Muscle of leg (tissue), 16 donors: Measurements from ENCODE around the gene CCDC183. TPM values are rescaled to one million over a fixed set of nuclear protein-coding genes. Genes with fewer than 3 reads are reported as not detected.

Experiments
- DNase-seq: peaks from one replicate; pipeline ENCODE4 v3.0.0; 2013
- H3K27ac ChIP-seq: one replicate; pipeline ENCODE4 v1.5.1; 2013; ENCODE audit warnings: mild to moderate bottlenecking, low read length, control low read depth
- H3K27me3 ChIP-seq: one replicate; pipeline ENCODE4 v1.6.1; 2013; ENCODE audit warnings: low read length; ENCODE audit not compliant: control insufficient read depth, insufficient read depth
- H3K36me3 ChIP-seq: one replicate; pipeline ENCODE4 v1.6.1; 2013; ENCODE audit warnings: low read length; ENCODE audit not compliant: control insufficient read depth, insufficient read depth
- H3K4me1 ChIP-seq: one replicate; pipeline ENCODE4 v1.6.1; 2013; ENCODE audit warnings: low read length; ENCODE audit not compliant: control insufficient read depth, insufficient read depth
- H3K4me3 ChIP-seq: one replicate; pipeline ENCODE4 v1.5.1; 2013; ENCODE audit warnings: low read length, control low read depth
- H3K9me3 ChIP-seq: replicated peaks from 2 replicates; pipeline ENCODE4 v1.6.1; 2013; ENCODE audit warnings: low read depth, low read length; ENCODE audit not compliant: control insufficient read depth
- WGBS: methylation state at CpG from one replicate; pipeline ENCODE4 v1.1.5; 2013; ENCODE audit warnings: missing lambda C conversion rate; ENCODE audit not compliant: insufficient coverage; 5-methylcytosine and 5-hydroxymethylcytosine counted together
- long read RNA-seq, 11 donors: transcript quantifications; one replicate each; lab custom pipeline, GENCODE V29; 2026
- polyA plus RNA-seq, 8 donors: library from polyadenylated mRNA; unstranded; fragments of 120-200 nt; gene quantifications; one replicate each; pipeline versions ENCODE4 v1.2.1 to v1.2.3, GENCODE V29; 2013; ENCODE audit warnings: inconsistent platforms in 1 of 8, low replicate concordance in 1 of 8; ENCODE audit not compliant: insufficient read length in 8 of 8, insufficient read depth in 1 of 8
- total RNA-seq: library from RNA; stranded (reverse); fragments of 120-200 nt; gene quantifications from one replicate; pipeline ENCODE4 v1.2.4, GENCODE V29; 2013

CCDC183 gene
- total RNA-seq: 0.84 TPM
- 1 to 10 TPM; 1.2 to 4.6 (median 2.2) TPM for polyA plus RNA-seq
- long read RNA-seq, donor 1: 0 reads
- long read RNA-seq, donor 2: 0 reads
- long read RNA-seq, donor 3: 0 reads
- long read RNA-seq, donor 4: 0 reads
- long read RNA-seq, donor 5: 0 reads
- long read RNA-seq, donor 6: 0 reads
- long read RNA-seq, donor 7: 0 reads
- long read RNA-seq, donor 8: 0 reads
- long read RNA-seq, donor 9: 0 reads
- long read RNA-seq, donor 10: 0 reads
- long read RNA-seq, donor 11: 0 reads

DNA sequence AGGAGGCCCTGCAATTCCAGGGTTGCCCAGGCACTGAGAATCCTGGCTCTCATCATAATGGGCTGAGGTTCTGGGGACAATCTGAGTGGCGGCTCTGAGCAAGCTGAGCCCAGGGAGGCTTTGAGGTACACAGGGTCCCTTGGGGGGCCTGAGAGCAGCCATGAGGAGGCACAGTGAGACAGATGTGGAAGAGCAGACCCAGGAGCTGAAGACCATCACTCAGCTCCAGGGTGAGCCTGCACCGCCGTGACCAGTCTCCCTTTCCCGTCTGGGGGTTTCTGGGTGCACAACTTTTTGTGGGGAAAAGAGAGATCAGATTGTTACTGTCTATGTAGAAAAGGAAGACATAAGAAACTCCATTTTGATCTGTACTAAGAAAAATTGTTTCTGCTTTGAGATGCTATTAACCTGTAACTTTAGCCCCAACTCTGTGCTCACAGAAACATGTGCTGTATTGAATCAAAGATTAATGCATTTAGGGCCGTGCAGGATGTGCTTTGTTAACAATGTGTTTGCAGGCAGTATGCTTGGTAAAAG lies at the start of gene CCDC183:
CCDC183 (plus strand) TSS at position 101 of the 537 bp plus-strand sequence; CDS start at position 161, 60 bp downstream.
- H3K4me3 ChIP-seq: no peak within 1 kb of the TSS
- H3K27me3 ChIP-seq: peaks cover 53% of the 10 kb centered on the region
- H3K4me1 ChIP-seq: peaks cover 50% of the 10 kb centered on the region
- H3K9me3 ChIP-seq: no peaks in the 10 kb centered on the region
- no peak for DNase-seq
- WGBS: 24% methylated on average over 5 of the region's 5 CpGs
- no peak within 1 kb of the TSS for H3K27ac ChIP-seq
- H3K36me3 ChIP-seq: peaks cover 4% of the 10 kb centered on the region

GRCh38 chr9:136746621-136747020 lies 49.5 kb upstream of the CCDC183 start:
- Histone ChIP-seq H3K27ac (no peak overlapping the region), H3K27me3 (peaks cover 16% of the 10 kb centered on the region), H3K36me3 (no peaks in the 10 kb centered on the region), H3K4me1 (peaks cover 16% of the 10 kb centered on the region), H3K9me3 (peaks cover 5% of the 10 kb centered on the region), H3K4me3 (no peak overlapping the region)
- no peak for DNase-seq
- WGBS: 86% methylated on average over 18 of the region's 18 CpGs

- H3K9me3 ChIP-seq: peaks cover 9% of the 10 kb centered on the region
- DNase-seq: no peak
- H3K27ac ChIP-seq: no peak overlapping the region
- H3K27me3 ChIP-seq: peaks cover 8% of the 10 kb centered on the region
- no peak overlapping the region for H3K4me3 ChIP-seq
- peaks cover 8% of the 10 kb centered on the region for H3K4me1 ChIP-seq
- H3K36me3 ChIP-seq: no peaks in the 10 kb centered on the region
- 83% methylated on average over 22 of the region's 22 CpGs for WGBS
These were observed 48.7 kb upstream of the CCDC183 start for GRCh38 chr9:136747161-136748060.

DNA sequence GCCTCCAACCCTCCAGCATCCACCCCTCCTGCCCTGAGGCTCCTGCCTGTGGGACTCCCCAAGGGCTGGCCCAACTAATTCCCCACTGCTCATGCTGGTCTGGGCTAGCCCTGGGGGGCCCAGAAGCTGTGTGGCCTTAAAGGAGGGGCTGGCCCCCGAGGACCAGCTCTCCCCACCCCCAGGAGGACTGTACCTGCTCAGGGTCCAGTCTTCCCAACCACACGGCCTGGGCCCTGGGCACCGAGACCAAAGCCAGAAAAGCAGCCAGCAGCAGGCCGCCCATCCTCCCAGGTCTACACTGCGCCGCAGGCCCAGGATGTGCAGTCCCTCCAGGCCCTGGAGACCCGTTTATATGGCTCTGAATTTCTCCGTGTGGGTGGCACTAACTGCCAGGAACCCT lies 47.9 kb upstream of the CCDC183 start, which contains the start of gene LCN6:
LCN6 (minus strand) TSS at position 325 of the 400 bp plus-strand sequence; CDS start at position 283, 42 bp downstream.
- H3K9me3 ChIP-seq: peaks cover 9% of the 10 kb centered on the region
- peaks cover under 1% of the 10 kb centered on the region for H3K4me1 ChIP-seq
- peaks cover under 1% of the 10 kb centered on the region for H3K27me3 ChIP-seq
- no peaks in the 10 kb centered on the region for H3K36me3 ChIP-seq
- 76% methylated on average over 7 of the region's 8 CpGs for WGBS
- no peak within 1 kb of the TSS for H3K4me3 ChIP-seq
- no peak for DNase-seq
- H3K27ac ChIP-seq: no peak within 1 kb of the TSS

DNA sequence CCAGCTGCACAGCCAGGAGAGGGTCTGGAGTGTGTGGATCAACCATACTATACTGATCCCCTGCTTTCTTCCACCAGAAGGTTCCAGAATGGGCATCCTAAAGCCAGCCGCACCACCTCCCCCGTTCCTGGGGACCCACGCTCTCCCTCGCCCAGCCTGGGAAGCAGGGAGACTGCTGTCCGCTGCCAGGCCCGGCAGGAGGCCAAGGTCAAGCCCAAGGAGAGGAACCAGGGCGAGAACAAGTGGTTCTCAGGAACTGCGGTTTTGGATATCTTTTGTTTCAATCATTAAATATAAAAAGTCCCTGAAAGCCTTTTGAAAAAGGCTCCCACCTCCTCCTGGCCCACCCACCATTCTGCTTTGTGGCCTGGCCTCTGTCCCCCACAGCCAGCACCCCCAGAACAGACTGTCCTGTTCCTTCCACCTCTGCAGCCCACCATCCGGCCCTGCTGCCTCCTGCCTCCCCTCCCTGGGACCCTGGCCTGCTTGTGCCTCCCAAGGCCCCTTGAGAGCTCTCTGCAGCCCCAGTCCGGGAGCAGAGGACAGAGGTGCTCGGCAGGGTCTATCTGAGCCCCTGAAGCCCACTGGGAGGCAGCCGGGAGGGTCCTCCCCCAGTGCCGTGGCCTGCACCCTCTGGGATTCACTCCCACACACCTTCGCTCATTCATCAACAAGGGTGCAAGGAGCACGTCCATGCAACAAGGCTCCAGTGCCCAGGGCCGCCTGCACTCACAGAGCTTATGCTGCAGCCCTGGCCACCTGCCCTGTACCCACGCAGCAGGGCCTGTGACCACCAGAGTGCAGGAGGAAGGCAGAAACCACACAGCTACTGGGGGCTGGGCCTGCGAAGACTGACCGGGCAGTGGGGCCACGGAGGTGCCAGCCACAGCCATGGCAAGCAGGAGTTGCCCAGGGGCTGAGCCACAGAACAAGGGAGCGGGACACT lies 47.2 kb upstream of the CCDC183 start:
- H3K4me1 ChIP-seq: peaks cover 4% of the 10 kb centered on the region
- H3K4me3 ChIP-seq: no peak overlapping the region
- no peak for DNase-seq
- no peaks in the 10 kb centered on the region for H3K27me3 ChIP-seq
- no peaks in the 10 kb centered on the region for H3K36me3 ChIP-seq
- H3K27ac ChIP-seq: no peak overlapping the region
- WGBS: 72% methylated on average over 16 of the region's 21 CpGs
- peaks cover 9% of the 10 kb centered on the region for H3K9me3 ChIP-seq

- peaks cover 4% of the 10 kb centered on the region for H3K4me1 ChIP-seq
- 80% methylated on average over 1 of the region's 2 CpGs for WGBS
- no peak for DNase-seq
- no peaks in the 10 kb centered on the region for H3K27me3 ChIP-seq
- no peaks in the 10 kb centered on the region for H3K36me3 ChIP-seq
- H3K9me3 ChIP-seq: peaks cover 11% of the 10 kb centered on the region
- no peak overlapping the region for H3K4me3 ChIP-seq
- no peak overlapping the region for H3K27ac ChIP-seq
These were observed 45.6 kb upstream of the CCDC183 start for GRCh38 chr9:136750526-136750925.

- DNase-seq: no peak
- no peaks in the 10 kb centered on the region for H3K36me3 ChIP-seq
- H3K9me3 ChIP-seq: peaks cover 15% of the 10 kb centered on the region
- peaks cover 4% of the 10 kb centered on the region for H3K4me1 ChIP-seq
- no CpG with 5 or more reads among the region's 1 CpG for WGBS
- no peaks in the 10 kb centered on the region for H3K27me3 ChIP-seq
- H3K4me3 ChIP-seq: no peak overlapping the region
- no peak overlapping the region for H3K27ac ChIP-seq
These were observed 44.9 kb upstream of the CCDC183 start for GRCh38 chr9:136751244-136751643.

DNA sequence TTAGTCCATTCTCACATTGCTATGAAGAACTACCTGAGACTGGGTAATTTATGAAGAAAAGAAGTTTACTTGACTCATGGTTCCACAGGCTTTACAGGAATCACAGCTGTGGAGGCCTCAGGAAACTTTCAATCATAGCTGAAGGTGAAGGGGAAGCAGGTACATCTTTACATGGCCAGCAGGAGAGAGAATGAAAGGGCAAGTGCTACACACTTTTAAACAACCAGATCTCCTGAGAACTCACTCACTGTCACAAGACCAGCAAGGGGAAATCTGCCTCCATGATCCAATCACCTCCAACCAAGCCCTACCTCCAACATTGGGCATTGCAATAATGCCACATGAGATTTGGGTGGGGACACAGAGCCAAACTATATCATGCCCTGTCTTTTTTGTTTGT lies 44.3 kb upstream of the CCDC183 start:
- Histone ChIP-seq H3K9me3 (peaks cover 15% of the 10 kb centered on the region), H3K27me3 (no peaks in the 10 kb centered on the region), H3K27ac (no peak overlapping the region), H3K4me3 (no peak overlapping the region), H3K4me1 (peaks cover 10% of the 10 kb centered on the region), H3K36me3 (no peaks in the 10 kb centered on the region)
- DNase-seq: no peak

DNA sequence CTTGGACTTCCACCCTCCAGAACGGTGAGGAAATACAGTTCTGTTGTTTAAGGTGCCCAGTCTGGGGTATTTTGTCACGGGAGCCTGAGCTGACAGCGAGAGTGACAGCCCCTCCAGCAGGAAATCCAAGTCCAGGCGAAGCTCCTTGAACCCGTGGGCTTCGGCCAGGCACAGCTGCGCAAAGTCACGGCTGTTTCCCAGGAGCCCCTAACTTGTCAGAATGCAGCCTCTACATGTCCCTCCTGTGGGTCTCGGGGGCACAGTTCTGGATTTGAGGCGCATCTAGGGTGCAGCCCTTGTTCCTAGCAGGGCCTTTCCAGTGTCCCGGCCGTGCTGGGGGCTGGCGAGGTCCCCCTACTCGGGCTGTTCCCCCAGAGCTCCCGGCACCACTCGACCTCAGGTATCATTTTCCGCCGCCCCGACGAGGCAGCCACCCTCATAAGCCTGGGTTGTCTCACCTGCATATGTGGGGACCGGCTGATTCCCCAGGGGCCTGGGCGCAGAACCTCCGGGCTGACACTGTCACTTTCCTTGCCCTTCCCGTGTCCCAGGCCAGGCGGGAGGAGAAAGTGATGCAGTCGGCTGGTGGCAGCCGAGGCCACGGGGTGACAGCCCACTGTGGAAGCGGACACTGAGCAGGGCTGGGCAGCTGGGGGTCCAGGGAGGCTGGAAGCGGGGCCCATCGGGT lies 42.6 kb upstream of the CCDC183 start:
- WGBS: 75% methylated on average over 31 of the region's 31 CpGs
- H3K9me3 ChIP-seq: peaks cover 15% of the 10 kb centered on the region
- H3K27me3 ChIP-seq: no peaks in the 10 kb centered on the region
- DNase-seq: no peak
- no peak overlapping the region for H3K27ac ChIP-seq
- H3K36me3 ChIP-seq: no peaks in the 10 kb centered on the region
- no peak overlapping the region for H3K4me3 ChIP-seq
- H3K4me1 ChIP-seq: peaks cover 27% of the 10 kb centered on the region
